Measurements from ENCODE around the gene CCR5AS.
"Not testable (repeated sequence)": the region's sequence is repeated elsewhere in the genome, so short reads cannot be mapped to it uniquely, and the experiment has no call there.

CCR5AS gene

DNA sequence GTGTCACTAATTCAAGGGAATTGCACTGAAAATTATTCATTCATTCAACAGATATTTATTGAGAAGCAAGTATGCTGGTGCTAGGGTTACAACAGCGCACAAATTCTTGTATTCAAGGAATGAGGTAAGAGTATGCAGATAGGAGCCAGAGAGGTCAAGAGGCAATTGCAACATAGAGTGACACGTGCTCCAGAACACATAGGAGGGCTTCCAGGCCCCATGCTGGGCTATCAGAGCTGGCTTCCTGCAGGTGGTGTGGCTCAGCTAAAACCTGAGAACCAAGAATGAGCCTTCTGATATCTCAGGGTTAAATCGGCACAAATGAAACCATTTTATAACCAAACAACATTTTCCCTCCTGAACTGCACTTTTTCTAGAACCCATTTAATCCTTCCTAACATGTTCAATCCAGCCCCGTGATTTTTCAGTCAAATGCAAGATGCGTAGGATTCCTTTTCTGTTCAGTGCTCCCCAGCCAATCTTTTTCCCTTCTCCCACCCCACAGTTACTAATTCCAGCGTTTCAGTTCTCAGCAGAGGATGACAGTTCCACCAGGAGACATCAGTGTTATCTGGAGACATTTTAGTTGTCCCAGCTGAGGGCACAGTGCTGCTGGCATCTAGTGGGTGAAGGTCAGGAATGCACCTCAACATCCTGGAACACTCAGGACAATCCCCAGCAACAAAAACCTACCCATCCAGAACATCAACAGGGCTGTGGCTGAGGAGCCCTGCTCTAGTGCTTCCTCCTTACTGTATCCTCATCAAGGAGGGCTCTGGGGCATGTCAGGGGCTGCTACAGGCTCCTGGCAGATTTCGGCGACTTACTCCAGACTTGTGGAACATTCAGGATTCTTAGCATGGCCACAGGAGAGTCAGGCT is 13.1 kb downstream of the CCR5AS start:
- 74 to 79% (median 76%) methylated on average over 8 of the region's 8 CpGs for WGBS, 4 donors
- no peak overlapping the region for H3K4me3 ChIP-seq
- TF ChIP-seq, protein P1, sequence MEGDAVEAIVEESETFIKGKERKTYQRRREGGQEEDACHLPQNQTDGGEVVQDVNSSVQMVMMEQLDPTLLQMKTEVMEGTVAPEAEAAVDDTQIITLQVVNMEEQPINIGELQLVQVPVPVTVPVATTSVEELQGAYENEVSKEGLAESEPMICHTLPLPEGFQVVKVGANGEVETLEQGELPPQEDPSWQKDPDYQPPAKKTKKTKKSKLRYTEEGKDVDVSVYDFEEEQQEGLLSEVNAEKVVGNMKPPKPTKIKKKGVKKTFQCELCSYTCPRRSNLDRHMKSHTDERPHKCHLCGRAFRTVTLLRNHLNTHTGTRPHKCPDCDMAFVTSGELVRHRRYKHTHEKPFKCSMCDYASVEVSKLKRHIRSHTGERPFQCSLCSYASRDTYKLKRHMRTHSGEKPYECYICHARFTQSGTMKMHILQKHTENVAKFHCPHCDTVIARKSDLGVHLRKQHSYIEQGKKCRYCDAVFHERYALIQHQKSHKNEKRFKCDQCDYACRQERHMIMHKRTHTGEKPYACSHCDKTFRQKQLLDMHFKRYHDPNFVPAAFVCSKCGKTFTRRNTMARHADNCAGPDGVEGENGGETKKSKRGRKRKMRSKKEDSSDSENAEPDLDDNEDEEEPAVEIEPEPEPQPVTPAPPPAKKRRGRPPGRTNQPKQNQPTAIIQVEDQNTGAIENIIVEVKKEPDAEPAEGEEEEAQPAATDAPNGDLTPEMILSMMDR (IDR thresholded peaks at IDR 0.05): no peak
- no peak for TF ChIP-seq POLR2A (IDR thresholded peaks at IDR 0.05)
- no peak for DNase-seq
- H3K36me3 ChIP-seq (replicated peaks in 1 of 2): no peaks in the 10 kb centered on the region
- H3K27ac ChIP-seq: no peak overlapping the region
- peaks cover 9% of the 10 kb centered on the region for H3K27me3 ChIP-seq
- no peaks in the 10 kb centered on the region for H3K9me3 ChIP-seq (replicated peaks in 1 of 3)
- intact Hi-C loops (cut with DNase I): no loop called here
- H3K4me1 ChIP-seq (replicated peaks in 1 of 2): no peaks in the 10 kb centered on the region

DNA sequence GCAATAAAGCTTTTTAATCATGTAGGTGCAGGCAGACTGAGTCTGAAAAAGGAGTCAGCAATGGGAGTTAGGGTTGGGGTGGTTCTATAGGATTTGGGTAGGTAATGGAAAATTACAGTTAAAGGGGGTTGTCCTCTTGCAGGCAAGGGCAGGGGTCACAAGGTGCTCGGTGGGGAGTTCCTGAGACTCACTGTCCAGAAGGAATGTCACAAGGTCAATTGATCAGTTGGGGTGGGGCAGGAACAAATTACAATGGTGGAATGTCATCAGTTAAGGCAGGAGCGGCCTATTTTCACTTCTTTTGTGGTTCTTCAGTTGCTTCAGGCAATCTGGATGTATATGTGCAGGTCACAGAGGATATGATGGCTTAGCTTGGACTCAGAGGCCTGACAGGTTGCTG is 13.9 kb downstream of the CCR5AS start:
- DNase-seq: no peak
- H3K36me3 ChIP-seq (replicated peaks in 1 of 2): no peaks in the 10 kb centered on the region
- H3K27ac ChIP-seq: no peak overlapping the region
- WGBS, 4 donors: 71 to 84% (median 80%) methylated on average over 2 of the region's 2 CpGs
- H3K9me3 ChIP-seq (replicated peaks in 1 of 3): no peaks in the 10 kb centered on the region
- no peak for TF ChIP-seq POLR2A (IDR thresholded peaks at IDR 0.05)
- TF ChIP-seq, protein P1 (IDR thresholded peaks at IDR 0.05): no peak
- H3K4me1 ChIP-seq (replicated peaks in 1 of 2): no peaks in the 10 kb centered on the region
- H3K4me3 ChIP-seq: no peak overlapping the region
- intact Hi-C loops (cut with DNase I): no loop called here
- H3K27me3 ChIP-seq: peaks cover 9% of the 10 kb centered on the region

DNA sequence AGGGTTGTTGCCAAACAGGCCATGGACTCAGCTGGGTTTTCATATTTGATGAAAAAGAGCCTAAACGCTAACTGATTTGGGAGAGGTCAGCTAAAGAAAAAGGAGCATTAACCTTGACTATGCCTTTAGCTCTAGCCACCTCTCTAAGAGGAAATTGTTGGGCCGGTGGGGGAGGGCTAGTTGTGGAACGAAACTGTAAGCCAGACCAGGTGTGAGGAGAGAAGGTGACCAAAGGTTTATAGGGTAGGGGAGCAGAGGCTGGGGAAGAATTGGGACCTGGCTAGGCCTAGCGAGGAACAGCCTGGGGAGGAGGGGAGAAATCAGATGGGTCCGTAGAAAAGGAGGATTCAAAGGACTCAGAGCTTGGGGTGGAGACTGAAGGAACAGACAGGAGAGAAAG is 15.3 kb downstream of the CCR5AS start:
- H3K27ac ChIP-seq; H3K9me3 ChIP-seq (replicated peaks in 1 of 3); intact Hi-C loops (cut with DNase I); DNase-seq; H3K36me3 ChIP-seq (replicated peaks in 1 of 2); H3K27me3 ChIP-seq; H3K4me3 ChIP-seq; H3K4me1 ChIP-seq (replicated peaks in 1 of 2): not testable (repeated sequence)
- WGBS, 4 donors: 80 to 95% (median 92%) methylated on average over 5 of the region's 5 CpGs

DNA sequence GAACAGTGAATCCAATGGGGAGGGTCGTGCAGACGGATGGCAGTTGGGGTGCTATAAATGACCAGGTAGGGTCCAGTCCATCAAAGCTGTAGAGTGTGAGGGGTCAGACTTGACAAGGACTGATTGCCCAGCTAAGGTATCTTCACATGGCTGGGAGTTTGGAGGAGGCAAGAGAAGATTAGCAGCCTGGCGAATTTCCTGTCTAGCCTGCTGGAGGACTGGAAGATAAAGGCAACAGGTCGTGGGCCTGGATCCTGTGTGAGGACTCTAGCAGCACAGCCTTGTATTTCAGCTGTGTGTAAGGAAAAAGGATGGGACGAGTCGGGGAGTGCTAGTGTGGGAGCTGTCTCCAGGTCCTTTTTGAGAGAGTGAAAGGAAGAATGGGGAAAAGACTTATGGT is 17.6 kb downstream of the CCR5AS start:
- H3K36me3 ChIP-seq (replicated peaks in 1 of 2): no peaks in the 10 kb centered on the region
- intact Hi-C loops (cut with DNase I): loop anchor here in 1 of 2 donors (10.0 kb wide), 1 partner anchor 455 kb away; no protein-coding TSS in a partner anchor
- no peaks in the 10 kb centered on the region for H3K9me3 ChIP-seq (replicated peaks in 1 of 3)
- TF ChIP-seq, protein P1 (IDR thresholded peaks at IDR 0.05): no peak
- no peak for TF ChIP-seq POLR2A (IDR thresholded peaks at IDR 0.05)
- H3K27me3 ChIP-seq: peaks cover 8% of the 10 kb centered on the region
- no peak for DNase-seq
- 72 to 79% (median 75%) methylated on average over 6 of the region's 6 CpGs for WGBS, 4 donors
- no peaks in the 10 kb centered on the region for H3K4me1 ChIP-seq (replicated peaks in 1 of 2)
- H3K27ac ChIP-seq: no peak overlapping the region
- no peak overlapping the region for H3K4me3 ChIP-seq

DNA sequence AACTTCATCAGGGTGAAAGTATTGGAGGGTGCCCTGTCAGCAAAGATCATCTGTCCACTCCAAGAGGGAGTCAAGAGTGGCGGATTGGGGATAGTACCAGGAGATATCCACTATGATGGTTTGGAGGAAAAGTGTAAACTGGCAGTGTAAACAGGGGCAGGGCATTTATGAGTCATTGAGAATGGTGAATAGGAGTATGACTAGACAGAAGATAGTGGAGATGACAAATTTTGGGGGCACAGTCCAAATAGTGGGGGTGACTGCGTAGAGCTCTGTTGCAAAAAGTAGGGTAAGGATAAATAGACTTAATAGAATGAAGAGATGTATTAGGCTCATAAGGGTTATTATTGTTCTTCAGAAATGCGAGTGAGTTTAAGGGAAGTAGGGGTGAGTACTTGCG is 18.0 kb downstream of the CCR5AS start:
- intact Hi-C loops (cut with DNase I): loop anchor here in 1 of 2 donors (10.0 kb wide), 1 partner anchor 454 kb away; no protein-coding TSS in a partner anchor
- not testable (repeated sequence) for DNase-seq
- 76 to 91% (median 85%) methylated on average over 4 of the region's 4 CpGs for WGBS, 4 donors

More for the DNA sequence above, 18.0 kb downstream of the CCR5AS start:
- H3K4me3 ChIP-seq; H3K36me3 ChIP-seq (replicated peaks in 1 of 2); H3K27ac ChIP-seq; H3K4me1 ChIP-seq (replicated peaks in 1 of 2); H3K27me3 ChIP-seq; H3K9me3 ChIP-seq (replicated peaks in 1 of 3): not testable (repeated sequence)
